Inflammatory macrophage treated with lipopolysaccharide for 4 hours (primary cell): ENCODE results near the gene DPP7.

Experiments used
- DNase-seq: peaks from one replicate; pipeline ENCODE4 v3.0.0-alpha.2; 2020

The DPP7 gene

DNA sequence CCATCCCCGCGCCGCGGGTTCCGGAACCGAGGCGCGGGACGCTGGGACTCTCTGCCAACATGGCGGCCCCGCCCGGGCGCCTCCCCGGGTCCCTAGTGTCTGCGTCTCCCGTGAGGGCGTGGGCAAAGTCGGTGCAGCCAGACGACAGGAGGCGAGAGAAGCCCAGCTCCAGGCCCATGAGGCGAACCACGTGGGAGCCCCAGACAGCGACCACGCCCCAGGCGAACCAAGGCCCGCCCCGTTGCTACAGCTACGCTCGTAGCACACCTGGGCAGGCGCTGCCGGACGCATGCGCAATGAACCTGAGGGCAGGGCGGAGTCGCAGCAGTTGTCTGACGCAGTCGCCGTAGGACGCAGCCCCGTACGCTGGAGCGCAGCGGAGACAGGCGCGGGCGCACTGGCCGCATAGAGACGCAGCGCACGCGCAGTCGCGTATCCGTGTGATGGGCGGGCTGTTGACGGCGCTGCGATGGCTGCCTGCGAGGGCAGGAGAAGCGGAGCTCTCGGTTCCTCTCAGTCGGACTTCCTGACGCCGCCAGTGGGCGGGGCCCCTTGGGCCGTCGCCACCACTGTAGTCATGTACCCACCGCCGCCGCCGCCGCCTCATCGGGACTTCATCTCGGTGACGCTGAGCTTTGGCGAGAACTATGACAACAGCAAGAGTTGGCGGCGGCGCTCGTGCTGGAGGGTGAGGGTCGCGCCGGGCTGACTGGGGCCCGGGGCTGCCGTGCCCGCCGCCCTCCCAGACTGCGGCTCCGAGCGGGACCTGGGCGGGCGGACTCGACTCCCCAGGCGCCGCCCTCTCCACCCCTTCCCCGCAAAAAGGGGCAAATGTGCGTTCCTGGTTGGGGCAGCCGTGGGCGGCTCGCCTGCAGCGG, 27.8 kb downstream of the DPP7 start, which contains the start of gene MAN1B1:
TSS of gene MAN1B1 (plus strand) at position 455 of the 878 bp plus-strand sequence. CDS start at position 470, 15 bp downstream.
- peak; percentile 99 for DNase-seq

GRCh38 chr9:137085920-137086530, 28.5 kb downstream of the DPP7 start:
- peak; percentile 22 for DNase-seq

DNA sequence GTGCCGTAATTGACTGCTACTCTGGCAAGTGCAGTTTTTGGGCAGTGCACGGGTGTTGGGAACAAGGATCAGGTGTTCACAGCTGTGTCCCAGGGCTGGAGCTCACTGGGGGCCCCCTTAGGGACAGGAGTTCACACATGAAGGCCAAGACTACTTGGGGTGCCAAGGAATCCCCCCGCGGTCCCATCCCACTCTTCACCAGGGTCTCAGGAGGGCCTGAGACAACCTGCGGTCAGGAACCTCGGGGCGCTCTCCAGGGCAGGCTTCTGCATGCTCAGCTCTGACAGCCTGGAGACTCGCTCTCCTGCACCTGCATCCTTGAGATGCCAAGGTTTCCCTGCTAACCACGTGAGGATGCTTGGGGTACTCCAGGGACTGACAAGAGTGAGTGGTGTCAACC, 30.0 kb downstream of the DPP7 start:
- DNase-seq = no peak

GRCh38 chr9:137083394-137084004, 31.0 kb downstream of the DPP7 start:
- DNase-seq = peak; percentile 44

DNA sequence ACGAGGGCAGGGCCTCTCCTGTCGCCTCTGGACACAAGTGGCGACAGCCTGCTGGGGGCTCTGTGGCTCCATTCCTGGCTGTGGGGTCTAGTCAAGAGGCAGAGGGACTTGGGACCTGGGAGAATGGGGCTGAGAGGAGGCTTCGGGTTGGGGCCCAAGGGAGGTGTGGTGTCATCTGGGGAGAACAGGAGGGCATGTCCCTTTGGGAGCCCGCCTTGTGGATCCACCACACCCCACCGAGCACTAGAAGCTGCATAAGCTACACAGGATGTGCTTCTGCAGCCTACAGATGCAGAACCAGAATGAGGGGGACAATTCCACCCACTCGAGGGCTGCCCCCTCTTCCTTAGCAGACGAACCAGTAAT, 31.6 kb downstream of the DPP7 start:
- no peak for DNase-seq

- no peak for DNase-seq
Measured at GRCh38 chr9:137082222-137082924, 32.2 kb downstream of the DPP7 start.

DNA sequence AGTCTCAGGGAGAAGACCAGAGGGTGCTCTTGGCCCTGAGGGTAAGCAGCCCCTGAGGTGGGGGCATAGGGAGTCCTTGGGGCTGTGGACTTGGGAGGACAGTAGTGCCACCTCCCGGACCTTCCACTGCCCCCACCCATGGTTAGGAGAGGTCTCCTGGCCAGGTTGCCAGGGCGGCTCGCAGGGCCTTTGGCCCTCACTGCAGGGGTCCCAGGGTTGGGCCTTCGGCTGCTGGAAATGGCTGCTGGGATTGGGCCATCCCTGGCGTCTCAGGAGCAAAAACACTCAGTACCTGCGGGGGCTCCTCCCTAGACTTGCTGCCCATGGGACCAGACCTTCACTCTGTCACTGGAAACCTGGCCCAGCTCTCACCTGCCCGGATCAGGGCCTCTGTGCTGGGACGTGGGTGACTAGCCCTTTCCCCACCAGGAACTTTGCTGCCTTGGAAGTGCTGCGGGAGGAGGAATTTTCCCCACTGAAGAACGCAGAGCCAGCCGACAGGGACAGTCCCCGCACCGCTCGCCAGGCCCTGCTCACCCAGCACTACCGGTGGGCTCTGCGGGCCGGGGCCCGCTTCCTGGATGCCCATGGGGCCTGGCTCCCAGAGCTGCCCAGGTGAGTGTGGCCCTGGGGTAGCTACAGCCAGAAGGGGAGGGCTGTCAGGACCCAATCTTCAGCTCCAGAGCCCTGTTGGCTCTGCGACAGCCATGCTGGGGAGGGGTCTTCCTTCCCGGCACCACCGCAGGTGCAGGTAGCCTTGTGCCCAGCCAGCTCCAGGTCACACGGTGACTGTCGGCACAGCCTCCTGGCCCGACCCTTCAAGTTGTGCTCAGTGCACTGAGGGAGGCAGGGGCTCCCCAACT, 34.0 kb downstream of the DPP7 start:
- no peak for DNase-seq

DNA sequence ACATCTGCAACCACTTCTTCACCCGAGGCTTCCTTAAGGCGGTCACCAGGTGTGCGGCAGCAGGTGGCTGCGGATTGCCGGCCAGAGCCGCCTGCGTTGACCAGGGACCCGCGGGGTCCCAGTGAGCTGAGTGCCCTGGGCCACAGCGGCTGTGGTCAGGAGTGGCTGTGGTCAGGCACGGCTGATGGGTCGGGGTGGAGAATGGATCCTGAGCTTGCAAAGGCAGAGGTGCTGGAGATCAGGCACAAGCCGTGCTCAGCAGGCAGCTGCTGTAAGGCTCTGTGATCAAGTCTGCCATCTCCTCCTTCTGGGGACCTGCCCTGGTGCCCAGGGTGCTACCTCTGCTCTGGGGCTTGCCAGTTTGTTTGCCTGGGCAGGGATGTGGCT, 35.1 kb downstream of the DPP7 start:
- no peak for DNase-seq

DNA sequence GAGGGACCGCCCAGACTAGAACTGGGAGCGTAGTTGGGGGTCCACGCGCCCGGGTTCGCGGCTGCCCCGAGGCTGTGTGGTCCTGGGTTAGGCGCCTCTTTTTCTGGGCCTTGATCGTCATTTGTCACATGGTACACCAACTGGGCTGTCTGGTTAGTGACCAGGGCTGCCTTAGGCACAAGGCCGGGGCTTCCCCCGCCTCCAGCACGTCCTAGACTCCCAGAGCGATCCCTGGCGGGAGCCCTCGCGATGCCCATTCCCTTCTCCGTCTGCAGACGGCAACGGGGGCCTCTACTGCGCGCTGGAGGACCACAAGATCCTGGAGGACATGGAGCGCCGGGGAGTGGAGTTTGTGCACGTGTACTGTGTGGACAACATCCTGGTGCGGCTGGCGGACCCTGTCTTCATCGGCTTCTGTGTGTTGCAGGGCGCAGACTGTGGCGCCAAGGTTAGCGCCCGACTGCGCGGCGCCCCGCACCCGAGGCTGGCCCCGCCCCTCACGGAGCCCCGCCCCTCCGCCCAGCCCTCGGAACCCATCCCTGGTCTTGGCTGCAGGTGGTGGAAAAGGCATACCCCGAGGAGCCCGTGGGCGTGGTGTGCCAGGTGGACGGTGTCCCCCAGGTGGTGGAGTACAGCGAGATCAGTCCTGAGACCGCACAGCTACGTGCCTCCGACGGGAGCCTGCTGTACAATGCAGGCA, 35.7 kb downstream of the DPP7 start:
- DNase-seq = no peak

DNA sequence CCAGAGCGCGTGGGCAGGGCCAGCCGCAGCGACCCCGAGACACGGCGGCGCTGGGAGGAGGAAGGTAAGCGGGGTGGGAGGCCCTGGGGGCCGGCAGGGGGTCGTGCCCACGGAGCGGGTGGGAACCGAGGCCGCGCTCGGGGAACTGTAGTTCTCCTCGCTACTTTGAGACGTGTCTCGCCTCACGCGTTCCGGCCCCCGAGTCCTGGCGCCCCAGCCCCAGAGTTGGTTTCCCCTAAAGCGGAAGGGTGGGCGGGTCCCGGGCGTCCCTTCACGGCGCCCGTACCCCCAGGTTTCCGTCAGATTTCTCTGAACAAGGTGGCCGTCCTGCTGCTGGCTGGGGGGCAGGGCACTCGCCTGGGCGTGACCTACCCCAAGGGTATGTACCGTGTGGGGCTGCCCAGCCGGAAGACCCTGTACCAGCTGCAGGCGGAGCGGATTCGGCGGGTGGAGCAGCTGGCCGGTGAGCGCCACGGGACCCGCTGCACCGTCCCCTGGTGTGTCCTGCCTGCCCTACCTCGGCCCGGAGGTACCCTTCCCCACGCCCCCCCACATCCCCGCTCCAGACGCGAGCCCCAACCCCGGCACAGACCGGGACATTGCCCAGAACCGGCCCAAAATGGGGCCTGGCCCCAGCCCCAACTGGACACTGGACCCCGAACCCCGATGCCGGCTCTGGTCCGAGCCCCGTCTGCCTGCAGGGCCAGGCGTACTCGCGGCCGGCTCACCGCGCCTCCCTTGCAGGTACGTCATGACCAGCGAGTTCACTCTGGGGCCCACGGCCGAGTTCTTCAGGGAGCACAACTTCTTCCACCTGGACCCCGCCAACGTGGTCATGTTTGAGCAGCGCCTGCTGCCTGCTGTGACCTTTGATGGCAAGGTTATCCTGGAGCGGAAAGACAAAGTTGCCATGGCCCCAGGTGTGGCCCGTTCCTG, 36.5 kb downstream of the DPP7 start:
- DNase-seq = no peak

- peak; percentile 80 for DNase-seq
Measured at GRCh38 chr9:137077010-137077747, 37.4 kb downstream of the DPP7 start, which contains the start of gene UAP1L1. TSS of gene UAP1L1 (plus strand) at chr9:137077517. CDS start at chr9:137077533, 16 bp downstream.

DNA sequence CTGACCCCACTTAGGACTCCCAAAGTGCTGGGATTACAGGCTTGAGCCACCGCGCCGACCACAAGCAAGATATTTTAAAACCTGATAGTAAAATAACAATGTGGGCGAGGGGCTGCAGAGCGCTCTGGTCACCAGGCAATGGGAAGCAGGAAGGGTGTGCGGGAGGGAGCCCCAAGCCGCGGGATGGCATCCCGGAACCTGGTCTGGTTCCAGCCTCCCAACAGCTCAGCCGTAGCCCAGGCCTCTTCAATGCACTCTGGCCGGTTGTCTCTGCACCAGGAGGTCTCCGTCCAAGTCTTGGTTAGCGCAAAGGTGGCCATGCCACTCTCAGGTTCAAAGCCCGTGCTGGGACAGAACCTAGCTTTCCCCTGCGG, 37.9 kb downstream of the DPP7 start:
- DNase-seq = no peak

DNA sequence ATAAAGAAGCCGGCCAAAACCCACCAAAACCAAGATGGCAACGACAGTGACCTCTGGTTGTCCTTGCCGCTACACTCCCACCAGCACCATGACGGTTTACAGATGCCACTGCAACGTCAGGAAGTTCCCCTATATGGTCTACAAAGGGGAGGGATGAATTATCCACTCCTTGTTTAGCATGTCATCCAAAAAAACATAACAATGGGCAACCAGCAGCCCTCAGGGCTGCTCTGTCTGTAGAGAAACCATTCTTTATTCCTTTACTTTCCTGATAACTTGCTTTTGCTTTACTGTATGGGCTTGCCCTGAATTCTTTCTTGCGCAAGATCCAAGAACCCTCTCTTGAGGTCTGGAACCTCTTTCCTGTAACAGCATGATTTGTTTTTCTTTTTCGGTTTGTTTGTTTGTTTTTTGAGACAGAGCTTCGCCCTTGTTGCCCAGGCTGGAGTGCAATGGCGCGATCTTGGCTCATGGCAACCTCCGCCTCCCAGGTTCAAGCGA, 39.2 kb downstream of the DPP7 start:
- DNase-seq = peak; percentile 41

DNA sequence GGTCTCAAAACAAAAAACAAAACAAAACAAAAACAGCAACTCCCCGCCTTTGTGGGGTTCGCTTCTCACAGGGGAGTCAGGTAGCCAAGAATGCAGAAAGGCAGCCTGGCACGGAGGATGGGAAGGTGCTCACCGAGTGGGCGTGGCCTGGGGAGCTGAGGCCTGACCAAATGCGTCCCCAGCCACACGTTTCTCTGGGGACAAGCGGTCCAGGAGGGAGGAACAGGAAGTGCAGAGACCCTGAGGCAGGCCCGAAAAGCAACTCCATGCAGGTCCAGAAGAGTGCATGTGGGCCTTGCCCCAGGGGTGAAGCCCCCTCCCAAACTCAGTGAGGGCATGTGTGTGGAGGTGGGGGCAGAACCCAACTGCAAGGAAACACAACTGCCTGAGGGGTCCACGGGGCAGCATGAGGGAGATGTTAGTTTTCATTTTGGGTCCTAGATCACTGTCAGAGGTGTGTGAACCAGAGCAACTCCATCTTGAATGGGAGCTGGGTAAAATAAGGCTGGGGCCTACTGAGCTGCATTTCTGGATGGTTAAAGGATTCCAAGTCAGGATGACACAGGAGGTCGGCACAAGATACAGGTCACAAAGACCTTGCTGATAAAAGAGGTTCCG, 39.8 kb downstream of the DPP7 start:
- no peak for DNase-seq

DNA sequence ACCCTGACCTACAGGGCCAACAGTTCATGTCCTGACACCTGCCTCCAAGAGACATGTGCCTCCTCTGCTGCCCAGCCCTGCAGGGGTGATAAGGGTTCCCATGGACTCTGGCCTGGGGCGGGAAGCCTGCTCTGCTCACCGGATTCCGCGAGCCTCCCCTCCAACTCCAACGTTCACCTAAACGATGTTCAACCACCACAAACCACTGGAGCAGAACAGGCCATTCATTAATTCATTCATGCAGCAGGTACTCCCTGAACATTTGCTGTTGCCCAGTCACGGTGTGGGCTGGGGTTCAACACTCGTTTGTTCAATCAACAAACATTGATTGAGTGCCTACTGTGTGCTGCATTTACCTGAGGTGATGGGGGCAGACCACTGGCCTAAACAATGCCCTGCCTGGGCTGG, 40.5 kb downstream of the DPP7 start:
- no peak for DNase-seq

DNA sequence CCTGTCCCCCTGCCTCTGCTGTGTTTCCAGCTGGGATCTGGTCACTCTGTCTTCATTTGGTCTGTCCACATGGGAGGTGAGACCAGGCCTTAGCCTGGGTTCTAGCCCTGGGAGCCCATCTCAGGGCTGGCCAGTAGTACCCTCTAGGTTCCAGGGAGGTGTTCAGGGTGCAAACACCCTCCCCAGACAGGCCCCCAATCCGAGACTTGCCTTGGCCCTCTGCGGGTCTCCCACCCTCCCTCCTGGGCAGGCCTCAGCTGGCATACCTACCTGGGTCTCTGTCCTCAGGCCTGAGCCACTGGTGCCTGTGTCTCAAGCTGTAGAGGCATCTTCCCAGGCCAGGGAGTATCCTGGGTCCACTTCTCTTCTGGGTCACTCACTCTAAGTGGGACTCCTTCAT, 43.3 kb downstream of the DPP7 start:
- no peak for DNase-seq

DNA sequence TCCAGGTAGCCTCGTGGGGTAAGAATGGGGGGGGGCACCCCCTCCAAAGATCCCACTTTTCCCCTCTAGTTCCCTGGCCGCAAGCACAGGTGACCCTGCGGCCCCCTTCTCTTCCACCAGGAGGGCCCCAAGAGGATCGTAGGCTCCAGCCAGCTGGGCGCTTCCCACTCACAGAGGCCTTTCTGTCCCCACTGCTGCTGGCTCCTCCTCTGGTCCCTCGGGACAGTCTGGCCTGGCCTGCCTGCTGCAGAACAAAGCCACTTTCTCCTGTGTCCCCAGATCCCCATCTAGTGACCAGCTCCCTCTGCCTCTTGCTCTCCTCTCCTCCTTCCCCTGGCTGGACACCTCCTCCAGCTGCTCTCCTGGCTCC, 43.6 kb downstream of the DPP7 start:
- DNase-seq = peak; percentile 14

- DNase-seq = peak; percentile 93
Measured at GRCh38 chr9:137070201-137070905, 44.2 kb downstream of the DPP7 start, which contains the start of gene SAPCD2. TSS of gene SAPCD2 (minus strand) at chr9:137070557. CDS start at chr9:137070460, 97 bp downstream.
